Inflammatory macrophage (primary cell): Measurements from ENCODE around the gene ZNF681.
"Not testable (repeated sequence)": the region's sequence is repeated elsewhere in the genome, so short reads cannot be mapped to it uniquely, and the experiment has no call there.

Experiments used
- DNase-seq, 2 donors: peaks; one replicate each; pipeline ENCODE4 v3.0.0-alpha.2; 2020 to 2022

Gene ZNF681

DNA sequence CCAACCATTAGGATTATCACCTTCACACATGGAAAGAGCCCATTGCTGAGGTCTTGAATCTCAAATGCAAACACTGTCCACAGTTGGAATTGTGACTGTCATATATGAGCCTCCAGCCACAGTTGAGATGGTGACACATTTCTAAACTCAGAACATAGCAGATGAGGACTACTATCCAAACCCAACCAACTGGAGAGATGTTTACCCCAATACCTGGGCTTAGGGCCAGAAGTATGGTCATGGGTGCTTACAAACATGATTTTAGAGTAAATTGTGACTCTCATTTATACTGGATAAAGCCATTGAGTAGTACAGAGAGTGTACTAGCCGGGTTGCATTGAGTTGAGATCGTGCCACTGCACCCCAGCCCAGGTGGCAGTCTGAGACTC lies 14.0 kb upstream of the ZNF681 start:
- DNase-seq, result no peak

DNA sequence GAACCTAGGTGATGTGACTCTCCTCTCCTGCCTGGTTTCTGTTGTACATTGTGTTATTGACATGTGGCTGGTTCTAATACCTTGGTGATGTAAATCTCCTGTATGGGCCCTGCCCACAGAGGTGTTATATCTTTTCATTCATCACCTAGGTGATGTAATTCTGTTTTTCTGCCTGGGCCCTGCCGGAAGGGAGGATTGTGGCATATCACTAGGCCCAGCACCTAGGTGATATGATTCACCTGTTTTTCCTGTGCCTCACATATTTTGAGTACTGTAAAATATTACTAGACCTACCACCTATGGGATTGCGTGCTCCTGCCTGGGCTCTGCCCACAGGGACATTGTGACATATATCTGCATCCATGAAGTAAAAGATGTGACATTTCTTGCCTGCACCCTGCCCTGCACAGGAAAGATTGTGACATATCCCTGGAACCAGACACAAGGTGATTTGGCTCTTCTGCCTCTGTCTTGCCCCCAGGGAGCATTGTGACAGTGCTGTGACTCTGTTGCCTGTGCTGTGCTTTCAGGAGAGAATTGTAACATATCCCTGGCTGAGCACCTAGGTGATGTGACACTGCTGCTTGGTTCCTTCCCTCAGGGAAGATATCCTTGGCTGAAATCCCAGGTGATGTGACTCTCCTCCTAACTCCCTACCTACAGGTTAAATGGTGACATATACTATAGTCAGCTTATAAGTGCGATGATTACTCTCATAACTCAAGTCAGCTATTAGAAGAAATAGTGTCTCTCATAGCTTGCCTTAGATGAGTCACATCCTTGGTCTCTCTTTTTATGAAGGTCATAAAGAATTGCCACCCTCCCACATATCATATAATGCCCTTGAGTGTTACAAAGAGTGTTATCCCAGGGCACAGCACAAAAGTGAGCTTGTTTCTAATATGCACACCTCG lies 13.3 kb upstream of the ZNF681 start:
- no peak for DNase-seq

DNA sequence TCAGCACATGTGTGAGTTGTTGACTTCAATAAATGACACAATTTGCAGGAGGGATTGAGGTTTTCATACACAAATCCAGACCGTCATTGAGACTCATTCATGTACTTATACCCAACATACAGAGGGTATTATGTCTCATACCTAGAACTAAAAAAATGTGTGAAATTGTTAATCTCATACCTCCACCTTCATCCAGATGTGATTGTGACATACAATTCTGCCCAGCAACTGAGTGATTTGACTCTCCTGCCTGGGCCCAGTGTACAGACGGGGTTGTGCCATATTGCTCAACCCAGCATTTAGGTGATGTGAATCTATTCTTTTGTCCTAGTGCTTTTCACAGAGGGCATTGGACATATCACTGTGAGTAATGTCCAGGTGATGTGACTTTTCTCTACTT lies 12.6 kb upstream of the ZNF681 start:
- no peak for DNase-seq

DNA sequence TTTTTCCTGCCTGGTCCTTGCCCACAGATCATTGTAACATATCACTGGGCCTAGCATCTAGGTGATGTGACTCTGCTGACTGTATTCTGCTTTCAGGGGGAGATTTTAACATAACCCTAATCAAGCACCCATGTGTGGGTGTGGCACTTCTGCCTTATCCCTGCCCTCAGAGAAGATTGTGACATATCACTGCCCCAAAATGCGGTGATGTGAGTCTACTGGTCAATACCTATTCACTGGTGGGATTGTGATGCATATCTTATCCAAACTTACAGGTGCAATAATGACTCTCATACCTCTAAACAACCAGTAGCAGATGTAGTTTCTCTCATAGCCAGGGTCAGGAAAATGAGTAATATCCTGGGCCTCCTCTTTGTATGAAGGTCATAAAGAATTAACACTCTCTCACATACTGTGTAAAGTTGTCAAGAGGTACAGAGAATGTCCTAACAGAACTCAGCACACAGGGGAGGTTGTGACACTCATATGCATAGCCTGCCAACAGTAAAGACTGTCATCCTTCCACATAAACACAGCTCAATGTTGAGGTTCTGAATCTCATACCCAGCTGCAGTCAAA lies 12.1 kb upstream of the ZNF681 start:
- no peak for DNase-seq

GRCh38 chr19:23769691-23770468 lies 11.2 kb upstream of the ZNF681 start:
- no peak for DNase-seq

DNA sequence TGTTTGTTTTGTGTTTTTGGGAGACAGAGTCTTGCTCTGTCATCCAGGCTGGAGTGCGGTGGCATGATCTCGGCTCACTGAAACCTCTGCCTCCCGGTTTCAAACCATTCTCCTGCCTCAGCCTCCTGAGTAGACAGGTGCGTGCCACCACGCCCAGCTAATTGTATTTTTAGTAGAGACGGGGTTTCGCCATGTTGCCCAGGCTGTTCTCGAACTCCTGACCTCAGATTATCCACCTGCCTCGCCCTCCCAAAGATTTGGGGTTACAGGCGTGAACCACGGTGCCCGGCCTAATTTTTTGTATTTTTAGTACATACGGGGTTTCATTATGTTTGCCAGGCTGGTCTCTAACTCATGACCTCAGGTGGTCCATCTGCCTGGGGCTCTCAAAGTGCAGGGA lies 8.3 kb upstream of the ZNF681 start:
- no peak for DNase-seq

DNA sequence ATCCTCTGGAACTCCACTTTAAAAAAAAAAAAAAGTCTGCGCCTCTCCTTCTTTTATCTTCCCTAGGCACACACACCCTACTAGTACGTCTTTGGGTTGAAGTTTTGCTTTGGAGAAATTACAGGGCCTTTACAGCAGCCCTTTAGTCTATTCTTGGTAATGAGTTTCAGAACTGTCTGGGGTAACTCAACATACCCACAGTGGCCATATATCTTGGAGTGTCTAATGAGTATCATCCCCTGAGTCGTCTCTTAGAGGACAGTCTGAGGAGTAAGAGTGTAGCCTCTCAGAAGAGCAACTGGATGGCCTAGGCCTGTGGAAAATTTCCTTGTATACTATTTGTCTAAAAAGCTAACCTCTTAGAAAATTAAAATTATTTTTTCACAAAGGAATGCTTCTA lies 6.1 kb upstream of the ZNF681 start:
- no peak for DNase-seq

- DNase-seq, result peak in 1 of 2 donors; percentile 49
Measured at GRCh38 chr19:23762884-23763711, 4.4 kb upstream of the ZNF681 start.

DNA sequence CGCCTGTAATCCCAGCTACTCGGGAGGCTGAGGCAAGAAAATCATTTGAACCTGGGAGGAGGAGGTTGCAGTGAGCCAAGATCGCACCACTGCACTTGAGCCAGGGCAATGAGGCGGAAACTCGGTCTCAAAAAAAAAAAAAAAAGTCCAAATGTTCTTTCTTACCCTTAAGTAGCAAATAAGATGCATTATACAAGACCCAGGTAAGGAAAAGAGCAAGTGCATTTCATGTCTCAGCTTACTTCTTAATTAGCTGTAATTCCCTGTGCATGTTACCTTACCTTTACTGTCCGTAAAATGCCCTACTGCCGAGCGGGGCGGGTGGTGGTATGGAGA lies 3.8 kb upstream of the ZNF681 start:
- DNase-seq, result no peak

GRCh38 chr19:23760326-23760725 lies 1.6 kb upstream of the ZNF681 start:
- DNase-seq, result not testable (repeated sequence)

- DNase-seq, result not testable (repeated sequence)
Measured at GRCh38 chr19:23743633-23744232, 15.0 kb downstream of the ZNF681 start.

GRCh38 chr19:23730729-23731465 lies 27.8 kb downstream of the ZNF681 start:
- not testable (repeated sequence) for DNase-seq

- DNase-seq, result not testable (repeated sequence)
Measured at GRCh38 chr19:23724161-23724560, 34.5 kb downstream of the ZNF681 start.

DNA sequence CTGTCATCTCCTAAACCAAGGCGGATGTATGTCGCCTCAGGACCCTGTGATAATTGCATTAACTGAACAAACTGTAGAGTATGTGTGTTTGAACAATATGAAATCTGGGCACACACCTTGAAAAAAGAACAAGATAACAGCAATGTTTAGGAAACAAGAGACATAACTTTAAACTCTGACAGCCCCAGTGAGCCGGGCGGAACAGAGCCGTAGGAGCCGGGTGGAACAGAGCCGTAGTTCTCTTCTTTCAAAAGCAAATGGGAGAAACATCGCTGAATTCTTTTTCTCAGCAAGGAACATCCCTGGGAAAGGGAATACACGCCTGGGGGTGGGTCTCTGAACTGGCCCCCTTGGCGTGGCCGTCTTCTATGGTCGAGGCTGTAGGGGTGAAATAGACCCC lies 39.9 kb downstream of the ZNF681 start:
- DNase-seq, result no peak

DNA sequence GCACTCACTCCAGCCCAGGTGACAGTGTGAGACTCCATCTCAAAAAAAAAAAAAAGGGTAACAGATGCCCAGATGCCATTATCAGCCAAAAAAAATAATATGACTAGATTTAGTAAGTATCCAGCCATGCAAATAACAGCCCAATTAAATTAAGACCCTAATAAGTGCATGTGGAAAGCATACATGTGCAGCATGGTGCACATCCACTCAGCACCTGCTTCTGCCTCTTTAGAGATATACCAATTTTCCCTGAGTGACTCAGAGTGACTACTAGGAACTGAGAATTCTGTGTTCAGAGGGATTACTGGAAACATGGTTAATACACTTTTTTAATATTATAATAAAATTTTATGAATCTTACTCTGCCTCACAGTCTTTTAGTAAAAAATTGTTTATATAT lies 41.9 kb downstream of the ZNF681 start:
- no peak for DNase-seq

- DNase-seq, result no peak
Measured at GRCh38 chr19:23709347-23709746, 49.3 kb downstream of the ZNF681 start.

DNA sequence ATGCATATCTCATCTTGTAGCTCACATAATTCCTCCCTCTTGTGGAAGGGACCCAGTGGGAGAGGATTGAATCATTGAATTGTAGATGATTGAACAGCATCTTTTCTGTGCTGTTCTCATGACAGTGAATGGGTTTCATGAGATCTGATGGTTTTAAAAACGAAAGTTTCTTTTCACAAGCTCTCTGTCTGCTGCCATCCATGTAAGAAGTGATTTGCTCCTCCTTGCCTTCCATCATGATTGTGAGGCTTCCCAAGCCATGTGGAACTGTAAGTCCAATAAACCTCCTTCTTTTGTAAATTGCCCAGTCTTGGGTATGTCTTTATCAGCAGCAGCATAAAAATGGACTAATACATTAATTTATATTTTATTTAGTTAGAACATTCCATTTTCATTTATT lies 52.0 kb downstream of the ZNF681 start:
- DNase-seq, result no peak

GRCh38 chr19:23699521-23699860 lies 59.2 kb downstream of the ZNF681 start:
- DNase-seq, result no peak

DNA sequence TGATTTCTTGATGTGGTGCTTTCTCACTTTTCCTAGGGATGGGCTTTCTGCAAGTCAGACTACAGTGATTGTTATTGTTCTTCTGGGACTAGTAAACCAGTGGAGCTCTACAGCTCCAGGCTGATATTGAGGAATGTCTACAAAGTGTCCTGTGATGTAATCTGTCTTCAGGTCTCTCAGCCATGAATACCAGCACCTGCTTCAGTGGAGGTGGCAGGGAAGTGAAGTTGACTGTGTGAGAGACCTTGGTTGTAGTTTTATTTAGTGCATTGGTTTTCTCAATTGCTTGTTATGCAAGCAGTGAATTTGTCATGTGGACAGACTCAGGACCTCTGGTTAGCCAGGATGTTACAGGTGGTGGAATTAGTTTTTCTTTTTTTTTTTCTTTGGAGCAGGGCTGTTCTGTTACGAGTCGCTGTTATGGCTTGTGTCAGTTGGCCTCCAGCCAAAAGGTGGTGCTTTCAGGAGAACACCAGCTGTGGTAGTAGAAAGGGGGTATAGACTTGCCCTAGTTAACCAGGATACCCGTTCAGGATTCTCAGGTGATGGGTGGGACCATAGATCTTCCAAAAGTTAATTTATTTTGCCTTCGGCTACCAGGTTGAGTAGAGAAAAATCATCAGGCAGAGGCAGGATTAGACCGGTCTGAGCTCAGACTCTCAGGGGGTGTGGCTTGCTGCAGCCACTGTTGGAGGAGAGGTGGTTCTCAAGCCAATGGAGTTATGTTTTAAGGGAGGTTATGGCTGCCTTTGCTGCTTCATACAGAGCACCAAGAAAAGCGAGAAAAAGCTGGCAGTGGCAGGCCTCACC lies 59.8 kb downstream of the ZNF681 start:
- DNase-seq, result no peak

GRCh38 chr19:23692937-23693336 lies 65.8 kb downstream of the ZNF681 start:
- DNase-seq, result not testable (repeated sequence)
